Loucy (cell line): ENCODE results near the gene RABL6.

Experiments
- H2AFZ ChIP-seq: fragments of 200-600 bp; sonication (generic); 2 replicates; pipeline ENCODE4 v1.6.0; 2016; ENCODE audit warnings: antibody characterized with exemption, mild to moderate bottlenecking, low read length, moderate library complexity
- H3F3A ChIP-seq: fragments of 200-600 bp; 2 replicates; pipeline ENCODE4 v1.6.0; 2016; ENCODE audit warnings: antibody characterized with exemption, low read depth, mild to moderate bottlenecking
- H3K27me3 ChIP-seq: fragments of 200-600 bp; sonication (generic); 2 replicates; pipeline ENCODE4 v1.6.1; 2014; ENCODE audit warnings: low read length, mild to moderate bottlenecking; ENCODE audit not compliant: insufficient read depth, poor library complexity, severe bottlenecking
- H3K36me3 ChIP-seq: fragments of 200-600 bp; sonication (generic); 2 replicates; pipeline ENCODE4 v1.6.1; 2016; ENCODE audit warnings: low read length; ENCODE audit not compliant: insufficient read depth
- H3K4me1 ChIP-seq: fragments of 200-600 bp; sonication (generic); 2 replicates; pipeline ENCODE4 v1.5.1; 2014; ENCODE audit warnings: low read length, mild to moderate bottlenecking; ENCODE audit not compliant: insufficient read depth, poor library complexity, severe bottlenecking
- H3K4me2 ChIP-seq: fragments of 200-600 bp; sonication (generic); 2 replicates; pipeline ENCODE4 v1.6.0; 2014; ENCODE audit warnings: antibody characterized with exemption, low read length, low read depth, mild to moderate bottlenecking; ENCODE audit not compliant: poor library complexity, severe bottlenecking
- H3K4me3 ChIP-seq: fragments of 200-600 bp; sonication (generic); 2 replicates; pipeline ENCODE4 v1.5.1; 2014; ENCODE audit warnings: low read length, mild to moderate bottlenecking, mixed read lengths; ENCODE audit not compliant: poor library complexity, severe bottlenecking
- H3K79me2 ChIP-seq: fragments of 200-600 bp; sonication (generic); 2 replicates; pipeline ENCODE4 v1.6.1; 2014; ENCODE audit warnings: low read length; ENCODE audit not compliant: insufficient read depth
- H3K9ac ChIP-seq: fragments of 200-600 bp; sonication (generic); 2 replicates; pipeline ENCODE4 v1.6.0; 2014; ENCODE audit warnings: mild to moderate bottlenecking, low read depth, low read length, moderate library complexity; ENCODE audit not compliant: poor library complexity, severe bottlenecking
- H3K9me2 ChIP-seq: fragments of 200-600 bp; sonication (generic); replicated peaks from 2 replicates; pipeline ENCODE4 v1.6.1; 2016; ENCODE audit warnings: low read depth, low read length, mixed read lengths
- H3K9me3 ChIP-seq: fragments of 200-600 bp; sonication (generic); 2 replicates; pipeline ENCODE4 v1.6.1; 2014; ENCODE audit warnings: mild to moderate bottlenecking, antibody characterized with exemption, low read length, low read depth; ENCODE audit not compliant: insufficient read depth
- H4K20me1 ChIP-seq: fragments of 200-600 bp; sonication (generic); 2 replicates; pipeline ENCODE4 v1.6.0; 2014; ENCODE audit warnings: antibody characterized with exemption, low read length, mild to moderate bottlenecking; ENCODE audit not compliant: insufficient read depth, poor library complexity, severe bottlenecking
- EZH2phosphoT487 ChIP-seq: fragments of 200-600 bp; IDR thresholded peaks from 2 replicates; pipeline ENCODE4 v1.6.1; 2018; ENCODE audit warnings: antibody characterized with exemption, mild to moderate bottlenecking, moderate library complexity, borderline replicate concordance
- TF ChIP-seq, protein P1 (sequence below): fragments of 200-600 bp; sonication (generic); conservative IDR thresholded peaks from 2 replicates; pipeline ENCODE4 v1.5.1; 2014; ENCODE audit warnings: mild to moderate bottlenecking, antibody characterized with exemption, low read length

RABL6 gene, protein sequence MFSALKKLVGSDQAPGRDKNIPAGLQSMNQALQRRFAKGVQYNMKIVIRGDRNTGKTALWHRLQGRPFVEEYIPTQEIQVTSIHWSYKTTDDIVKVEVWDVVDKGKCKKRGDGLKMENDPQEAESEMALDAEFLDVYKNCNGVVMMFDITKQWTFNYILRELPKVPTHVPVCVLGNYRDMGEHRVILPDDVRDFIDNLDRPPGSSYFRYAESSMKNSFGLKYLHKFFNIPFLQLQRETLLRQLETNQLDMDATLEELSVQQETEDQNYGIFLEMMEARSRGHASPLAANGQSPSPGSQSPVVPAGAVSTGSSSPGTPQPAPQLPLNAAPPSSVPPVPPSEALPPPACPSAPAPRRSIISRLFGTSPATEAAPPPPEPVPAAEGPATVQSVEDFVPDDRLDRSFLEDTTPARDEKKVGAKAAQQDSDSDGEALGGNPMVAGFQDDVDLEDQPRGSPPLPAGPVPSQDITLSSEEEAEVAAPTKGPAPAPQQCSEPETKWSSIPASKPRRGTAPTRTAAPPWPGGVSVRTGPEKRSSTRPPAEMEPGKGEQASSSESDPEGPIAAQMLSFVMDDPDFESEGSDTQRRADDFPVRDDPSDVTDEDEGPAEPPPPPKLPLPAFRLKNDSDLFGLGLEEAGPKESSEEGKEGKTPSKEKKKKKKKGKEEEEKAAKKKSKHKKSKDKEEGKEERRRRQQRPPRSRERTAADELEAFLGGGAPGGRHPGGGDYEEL

DNA sequence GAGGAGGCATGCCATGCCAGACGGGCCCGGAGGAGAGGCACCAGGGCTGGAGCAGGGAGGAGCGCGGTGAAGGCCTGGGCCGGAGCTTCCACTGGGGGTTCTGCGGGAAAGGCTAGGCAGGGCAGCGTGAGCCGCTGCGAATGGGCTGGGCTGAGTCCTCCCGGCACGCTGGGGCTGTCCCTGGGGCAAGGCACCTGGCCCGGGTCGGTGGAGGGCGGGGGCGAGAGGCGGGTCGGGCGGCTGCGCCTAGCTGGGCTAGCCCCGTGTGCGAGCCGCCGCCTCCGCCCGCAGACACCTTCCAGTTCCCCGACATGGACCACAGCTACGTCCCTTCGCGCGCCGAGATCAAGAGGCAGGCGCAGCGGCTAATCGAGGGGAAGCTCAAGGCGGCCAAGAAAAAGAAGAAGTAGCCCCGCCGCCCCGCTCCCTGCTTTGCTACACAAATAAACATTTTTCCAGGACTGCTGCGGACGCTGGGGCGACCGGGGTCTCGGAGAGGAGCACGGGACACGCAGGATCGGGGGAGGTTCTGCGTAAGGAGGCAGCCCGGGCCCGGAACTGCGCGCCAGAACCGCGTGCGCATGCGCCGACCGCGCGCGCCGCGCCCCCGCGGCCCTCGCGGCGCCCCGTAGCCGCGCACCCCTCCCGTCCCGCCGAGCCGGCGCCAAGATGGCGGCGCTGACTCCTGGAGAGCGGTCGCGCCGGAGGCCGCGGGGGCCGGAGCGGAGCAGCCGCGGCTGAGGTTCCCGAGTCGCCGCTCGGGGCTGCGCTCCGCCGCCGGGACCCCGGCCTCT, at the start of gene RABL6:
TSS of gene RABL6 (plus strand) at position 668 of the 794 bp plus-strand sequence. CDS start 249 bp downstream, outside the sequence.
- Histone ChIP-seq H2AFZ (peak within 1 kb of the TSS; percentile 91), H3F3A (no peaks in the 10 kb centered on the region), H3K36me3 (no peaks in the 10 kb centered on the region), H3K9me3 (no peaks in the 10 kb centered on the region), H3K4me1 (peaks cover 46% of the 10 kb centered on the region), H3K4me2 (peak within 1 kb of the TSS; percentile 99), H3K79me2 (peaks cover 62% of the 10 kb centered on the region), H3K9ac (peak within 1 kb of the TSS; percentile 91), H3K9me2 (no peaks in the 10 kb centered on the region), H3K4me3 (peak within 1 kb of the TSS; percentile 84), H3K27me3 (no peaks in the 10 kb centered on the region), H4K20me1 (peaks cover 41% of the 10 kb centered on the region)
- TF ChIP-seq EZH2phosphoT487, result no peak
- TF ChIP-seq, protein P1, sequence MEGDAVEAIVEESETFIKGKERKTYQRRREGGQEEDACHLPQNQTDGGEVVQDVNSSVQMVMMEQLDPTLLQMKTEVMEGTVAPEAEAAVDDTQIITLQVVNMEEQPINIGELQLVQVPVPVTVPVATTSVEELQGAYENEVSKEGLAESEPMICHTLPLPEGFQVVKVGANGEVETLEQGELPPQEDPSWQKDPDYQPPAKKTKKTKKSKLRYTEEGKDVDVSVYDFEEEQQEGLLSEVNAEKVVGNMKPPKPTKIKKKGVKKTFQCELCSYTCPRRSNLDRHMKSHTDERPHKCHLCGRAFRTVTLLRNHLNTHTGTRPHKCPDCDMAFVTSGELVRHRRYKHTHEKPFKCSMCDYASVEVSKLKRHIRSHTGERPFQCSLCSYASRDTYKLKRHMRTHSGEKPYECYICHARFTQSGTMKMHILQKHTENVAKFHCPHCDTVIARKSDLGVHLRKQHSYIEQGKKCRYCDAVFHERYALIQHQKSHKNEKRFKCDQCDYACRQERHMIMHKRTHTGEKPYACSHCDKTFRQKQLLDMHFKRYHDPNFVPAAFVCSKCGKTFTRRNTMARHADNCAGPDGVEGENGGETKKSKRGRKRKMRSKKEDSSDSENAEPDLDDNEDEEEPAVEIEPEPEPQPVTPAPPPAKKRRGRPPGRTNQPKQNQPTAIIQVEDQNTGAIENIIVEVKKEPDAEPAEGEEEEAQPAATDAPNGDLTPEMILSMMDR, result no peak

DNA sequence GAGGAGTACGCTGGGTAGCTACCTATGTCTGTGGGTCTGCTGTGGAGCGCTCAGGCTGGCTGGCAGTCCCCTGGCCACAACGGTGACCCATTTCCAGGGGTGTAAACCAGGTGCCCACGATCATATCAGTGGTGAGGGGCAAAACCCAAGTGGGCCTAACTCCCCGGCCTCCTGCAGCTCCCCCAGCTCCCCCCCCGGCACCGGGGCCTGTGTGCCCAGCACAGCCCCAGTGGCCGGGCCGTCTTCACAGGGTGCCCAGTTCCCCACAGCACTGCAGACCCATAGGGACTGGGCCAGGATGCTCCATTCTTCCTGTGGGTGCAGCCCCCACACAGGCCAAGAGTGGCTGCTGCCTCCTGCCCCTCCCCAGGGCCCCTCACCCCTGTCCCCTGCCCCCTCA, 48.7 kb upstream of the RABL6 start:
- TF ChIP-seq EZH2phosphoT487, result no peak
- TF ChIP-seq, protein P1, result no peak
- Histone ChIP-seq H3K4me1 (no peaks in the 10 kb centered on the region), H3K4me3 (no peak overlapping the region), H3K9me2 (no peaks in the 10 kb centered on the region), H3K9ac (no peak overlapping the region), H3F3A (no peaks in the 10 kb centered on the region), H3K27me3 (no peaks in the 10 kb centered on the region), H3K36me3 (no peaks in the 10 kb centered on the region), H3K9me3 (no peaks in the 10 kb centered on the region), H4K20me1 (no peaks in the 10 kb centered on the region), H3K79me2 (no peaks in the 10 kb centered on the region), H3K4me2 (no peak overlapping the region), H2AFZ (no peak overlapping the region)

DNA sequence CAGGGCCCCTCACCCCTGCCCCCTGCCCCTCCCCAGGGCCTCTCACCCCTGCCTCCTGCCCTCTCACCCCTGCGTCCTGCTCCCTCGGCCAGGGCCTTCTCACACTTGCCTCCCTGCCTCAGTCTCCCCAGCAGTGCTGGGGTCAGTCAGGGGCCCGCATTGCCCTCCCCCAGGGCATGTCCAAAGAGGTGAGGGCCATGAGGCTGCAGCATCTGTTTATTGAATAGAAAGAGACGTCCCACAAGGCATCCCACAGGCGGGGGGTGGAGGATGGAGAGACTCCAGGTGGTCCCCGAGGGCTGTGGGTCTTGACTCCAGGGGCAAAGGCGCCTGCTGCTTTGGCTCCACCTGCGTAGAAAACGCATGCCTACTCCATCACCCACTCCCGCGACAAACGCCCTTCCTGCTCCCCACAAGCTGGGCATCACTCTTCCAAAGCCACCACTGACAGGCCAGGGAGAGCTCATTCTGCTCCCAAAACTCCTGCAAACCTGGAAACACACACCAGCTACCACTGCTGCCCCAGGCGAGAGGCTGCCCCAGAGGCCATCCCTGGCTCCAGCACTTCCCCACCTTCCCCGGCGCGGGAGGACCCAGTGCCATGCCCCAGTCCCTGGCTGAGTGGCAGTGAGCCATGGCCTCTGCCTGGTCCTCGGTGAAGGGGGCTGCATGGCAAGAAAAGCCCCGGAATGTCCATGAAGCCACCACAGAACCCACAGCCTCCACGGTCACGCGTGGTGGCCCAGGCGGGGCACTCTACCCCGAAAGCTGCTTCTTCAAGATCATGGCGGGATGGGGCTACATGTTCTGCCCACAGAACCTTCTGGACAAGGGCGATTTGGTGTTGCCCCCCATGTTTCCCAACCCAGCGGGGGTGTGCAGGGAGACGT, 48.1 kb upstream of the RABL6 start:
- TF ChIP-seq EZH2phosphoT487, result no peak
- TF ChIP-seq, protein P1, result no peak

More for the DNA sequence above, 48.1 kb upstream of the RABL6 start:
- Histone ChIP-seq H3F3A (no peaks in the 10 kb centered on the region), H3K9ac (no peak overlapping the region), H3K9me2 (no peaks in the 10 kb centered on the region), H3K4me3 (no peak overlapping the region), H3K9me3 (no peaks in the 10 kb centered on the region), H3K4me1 (no peaks in the 10 kb centered on the region), H4K20me1 (no peaks in the 10 kb centered on the region), H2AFZ (no peak overlapping the region), H3K36me3 (no peaks in the 10 kb centered on the region), H3K4me2 (no peak overlapping the region), H3K79me2 (no peaks in the 10 kb centered on the region), H3K27me3 (no peaks in the 10 kb centered on the region)
